ENCODE results near the gene ANGPTL2. TPM values are rescaled to one million over a fixed set of nuclear protein-coding genes. Genes with fewer than 3 reads are reported as not detected.

The ANGPTL2 gene
- polyA plus RNA-seq, 1 of the 3 experiments (the other 2 are of a cell fraction): 12.3 TPM

DNA sequence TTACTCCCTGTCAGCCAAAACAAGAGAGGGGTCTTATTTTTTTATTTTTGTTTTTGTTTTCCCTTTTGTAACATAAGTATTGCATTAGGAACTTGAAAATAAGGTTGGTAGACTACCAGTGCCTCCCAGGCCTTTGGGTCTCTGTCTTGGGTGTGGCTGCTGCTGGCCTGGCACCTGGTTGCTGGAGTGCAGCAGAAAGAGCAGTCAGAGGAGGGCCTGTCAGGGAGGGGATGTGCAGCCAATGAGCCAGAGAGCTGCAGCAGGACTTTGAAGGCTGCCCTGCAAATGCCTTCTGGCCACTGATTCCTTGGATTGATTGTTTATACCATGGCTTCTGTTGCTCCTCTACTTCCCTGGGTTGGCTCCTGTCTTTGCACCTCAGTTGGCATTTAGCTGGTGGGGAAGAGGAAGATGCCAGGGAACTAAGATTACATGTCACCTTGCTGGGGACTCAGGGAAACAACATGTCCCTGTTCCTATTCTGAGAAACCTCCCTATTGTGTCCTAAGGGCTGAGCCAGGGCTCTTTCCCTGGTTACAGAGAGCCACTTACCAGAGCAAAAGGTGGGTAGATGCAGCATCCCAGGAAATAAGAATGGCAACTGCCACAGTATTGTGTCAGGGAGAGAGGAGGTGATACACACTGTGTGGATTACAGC lies 66.6 kb downstream of the ANGPTL2 start (continued):
- TF ChIP-seq, protein P1, sequence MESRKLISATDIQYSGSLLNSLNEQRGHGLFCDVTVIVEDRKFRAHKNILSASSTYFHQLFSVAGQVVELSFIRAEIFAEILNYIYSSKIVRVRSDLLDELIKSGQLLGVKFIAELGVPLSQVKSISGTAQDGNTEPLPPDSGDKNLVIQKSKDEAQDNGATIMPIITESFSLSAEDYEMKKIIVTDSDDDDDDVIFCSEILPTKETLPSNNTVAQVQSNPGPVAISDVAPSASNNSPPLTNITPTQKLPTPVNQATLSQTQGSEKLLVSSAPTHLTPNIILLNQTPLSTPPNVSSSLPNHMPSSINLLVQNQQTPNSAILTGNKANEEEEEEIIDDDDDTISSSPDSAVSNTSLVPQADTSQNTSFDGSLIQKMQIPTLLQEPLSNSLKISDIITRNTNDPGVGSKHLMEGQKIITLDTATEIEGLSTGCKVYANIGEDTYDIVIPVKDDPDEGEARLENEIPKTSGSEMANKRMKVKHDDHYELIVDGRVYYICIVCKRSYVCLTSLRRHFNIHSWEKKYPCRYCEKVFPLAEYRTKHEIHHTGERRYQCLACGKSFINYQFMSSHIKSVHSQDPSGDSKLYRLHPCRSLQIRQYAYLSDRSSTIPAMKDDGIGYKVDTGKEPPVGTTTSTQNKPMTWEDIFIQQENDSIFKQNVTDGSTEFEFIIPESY (IDR thresholded peaks at IDR 0.05; ENCODE audit: borderline replicate concordance, low read depth): no peak
- TF ChIP-seq EZH2phosphoT487 (IDR thresholded peaks at IDR 0.05; ENCODE audit: borderline replicate concordance, low read depth) (no peak), FOXJ3 (CRISPR knock-in tag; IDR thresholded peaks at IDR 0.05) (no peak), SMC3 (IDR thresholded peaks at IDR 0.05; ENCODE audit: low read depth, low read length) (no peak), MEF2A (IDR thresholded peaks at IDR 0.05; ENCODE audit: borderline replicate concordance, low read depth) (no peak)
- TF ChIP-seq, protein P2, sequence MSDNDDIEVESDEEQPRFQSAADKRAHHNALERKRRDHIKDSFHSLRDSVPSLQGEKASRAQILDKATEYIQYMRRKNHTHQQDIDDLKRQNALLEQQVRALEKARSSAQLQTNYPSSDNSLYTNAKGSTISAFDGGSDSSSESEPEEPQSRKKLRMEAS (IDR thresholded peaks at IDR 0.05; ENCODE audit: low read depth): no peak

DNA sequence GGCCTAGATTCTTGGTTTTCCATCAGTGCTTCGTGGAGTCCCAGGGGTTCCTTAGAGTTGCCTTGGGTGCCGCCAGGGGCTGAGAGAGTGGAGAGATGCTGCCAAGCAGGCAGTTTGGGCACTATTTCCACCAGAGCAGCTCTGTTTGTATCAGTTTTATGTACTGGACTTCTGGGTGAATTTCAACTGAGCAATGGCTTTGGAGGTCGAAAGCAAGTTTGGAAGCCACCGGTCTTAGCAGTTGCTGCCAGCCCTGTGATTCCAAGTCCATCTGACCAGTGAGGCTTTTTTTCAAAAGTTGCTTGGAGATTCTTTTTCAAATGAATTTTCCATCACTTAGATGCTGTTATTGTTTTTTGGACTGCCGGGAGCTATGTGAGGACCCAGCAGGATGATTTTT lies 68.5 kb downstream of the ANGPTL2 start:
- TF ChIP-seq JUND (IDR thresholded peaks at IDR 0.05): no peak
- TF ChIP-seq GABPA (IDR thresholded peaks at IDR 0.05; ENCODE audit: low read depth): no peak
- no peak for TF ChIP-seq RFX5 (IDR thresholded peaks at IDR 0.05; ENCODE audit: low read length)
- TF ChIP-seq GATA2 (CRISPR knock-in tag; IDR thresholded peaks at IDR 0.05): no peak
- TF ChIP-seq YY1 (IDR thresholded peaks at IDR 0.05; ENCODE audit: low read depth): no peak
- Histone ChIP-seq H3K4me3 (ENCODE audit: low read depth in 2 of 2, low read length in 1 of 2) (no peak overlapping the region), H3K9me3 (no peaks in the 10 kb centered on the region), H3K9me2 (no peaks in the 10 kb centered on the region), H3F3A (replicated peaks; ENCODE audit: insufficient read depth) (no peaks in the 10 kb centered on the region), H3K9ac (no peak overlapping the region), H3K4me1 (ENCODE audit: control insufficient read depth in 1 of 2, insufficient read depth in 2 of 2, low read depth in 1 of 2, low read length in 1 of 2) (peaks cover 7 to 9% of the 10 kb centered on the region in 2 experiments; a peak in 2 of 4 replicates), H3K36me3 (replicated peaks in 1 of 2; ENCODE audit: control insufficient read depth in 1 of 2, insufficient read depth in 2 of 2, low read length in 1 of 2) (no peaks in the 10 kb centered on the region), H3K27me3 (ENCODE audit: insufficient read depth) (no peaks in the 10 kb centered on the region), H2AFZ (ENCODE audit: low read depth) (no peak overlapping the region), H3K4me2 (no peak overlapping the region), H3K79me2 (ENCODE audit: insufficient read depth) (no peaks in the 10 kb centered on the region), H3K27ac (ENCODE audit: low read depth in 2 of 2, low read length in 1 of 2) (no peak overlapping the region), H4K20me1 (ENCODE audit: insufficient read depth) (no peaks in the 10 kb centered on the region)
- ChIA-PET CTCF (interaction anchor here (0.8 to 1.2 kb wide), 2 partner anchors 16 to 141 kb away, joined by 3 read pairs; no protein-coding TSS in a partner anchor), POLR2A (no interaction called here)
- DNase-seq: no peak
- WGBS (ENCODE audit: low lambda C conversion rate): over 99% methylated on average over 5 of the region's 5 CpGs

DNA sequence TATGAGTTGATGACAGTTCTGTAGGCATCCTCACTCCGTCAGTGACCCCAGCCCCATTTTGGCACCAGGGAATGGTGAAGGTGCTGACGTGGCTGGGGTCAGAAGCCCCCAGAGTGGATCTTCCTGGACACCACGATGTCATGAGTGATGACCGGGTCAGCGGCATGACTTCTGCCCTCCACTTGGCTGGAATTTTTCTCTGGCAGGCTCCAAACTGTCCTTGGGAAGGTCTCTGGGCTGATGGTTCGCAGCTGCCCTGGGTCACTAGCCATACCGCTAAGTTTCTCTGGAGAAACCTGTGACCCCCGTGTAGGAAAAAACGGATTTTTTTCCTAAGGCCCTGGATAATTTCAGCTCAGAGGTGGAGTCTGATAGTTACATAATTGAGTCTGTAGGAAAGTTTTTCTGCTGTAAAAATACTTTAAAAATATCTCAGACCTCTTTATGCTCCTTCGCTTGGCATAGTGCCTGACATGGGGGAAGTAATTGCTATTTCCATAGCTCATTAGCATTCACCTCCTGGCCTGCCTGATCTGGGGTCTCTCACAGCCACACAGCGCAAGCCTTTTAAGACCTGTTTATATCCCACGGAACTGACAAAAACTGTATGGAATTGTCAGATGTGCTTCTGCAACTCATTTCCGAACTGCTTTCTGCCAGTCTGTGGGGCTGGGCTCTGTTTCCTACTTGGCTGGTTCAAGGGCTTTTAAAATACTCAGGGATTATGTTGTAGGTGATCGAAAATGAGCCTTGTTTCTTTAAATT lies 69.2 kb downstream of the ANGPTL2 start:
- no peaks in the 10 kb centered on the region for H3K9me3 ChIP-seq
- no peak overlapping the region for H3K4me2 ChIP-seq
- H4K20me1 ChIP-seq (ENCODE audit: insufficient read depth): no peaks in the 10 kb centered on the region
- no peak overlapping the region; a peak in 1 of 4 replicates for H3K27ac ChIP-seq (ENCODE audit: low read depth in 2 of 2, low read length in 1 of 2)
- ChIA-PET CTCF (interaction anchor here (0.8 to 1.2 kb wide), 2 partner anchors 15 to 142 kb away, joined by 3 read pairs; no protein-coding TSS in a partner anchor), POLR2A (no interaction called here)
- no peak overlapping the region for H3K9ac ChIP-seq
- peaks cover 6 to 13% of the 10 kb centered on the region in 2 experiments; a peak in 2 of 4 replicates for H3K4me1 ChIP-seq (ENCODE audit: control insufficient read depth in 1 of 2, insufficient read depth in 2 of 2, low read depth in 1 of 2, low read length in 1 of 2)
- H3K27me3 ChIP-seq (ENCODE audit: insufficient read depth): no peaks in the 10 kb centered on the region
- no peaks in the 10 kb centered on the region for H3F3A ChIP-seq (replicated peaks; ENCODE audit: insufficient read depth)
- no peaks in the 10 kb centered on the region for H3K36me3 ChIP-seq (replicated peaks in 1 of 2; ENCODE audit: control insufficient read depth in 1 of 2, insufficient read depth in 2 of 2, low read length in 1 of 2)
- WGBS (ENCODE audit: low lambda C conversion rate): 85% methylated on average over 14 of the region's 14 CpGs
- no peaks in the 10 kb centered on the region for H3K9me2 ChIP-seq
- no peaks in the 10 kb centered on the region for H3K79me2 ChIP-seq (ENCODE audit: insufficient read depth)
- no peak overlapping the region for H3K4me3 ChIP-seq (ENCODE audit: low read depth in 2 of 2, low read length in 1 of 2)
- H2AFZ ChIP-seq (ENCODE audit: low read depth): no peak overlapping the region
- no peak for DNase-seq
- TF ChIP-seq RFX5 (IDR thresholded peaks at IDR 0.05; ENCODE audit: low read length) (no peak), MEF2A (IDR thresholded peaks at IDR 0.05; ENCODE audit: borderline replicate concordance, low read depth) (no peak), TEAD4 (IDR thresholded peaks at IDR 0.05; ENCODE audit: borderline replicate concordance, insufficient read depth) (no peak), NRF1 (IDR thresholded peaks at IDR 0.05; ENCODE audit: low read depth, low read length) (no peak), NFIC (IDR thresholded peaks at IDR 0.05; ENCODE audit: borderline replicate concordance) (no peak), FOXM1 (IDR thresholded peaks at IDR 0.05; ENCODE audit: low read depth) (no peak)
- TF ChIP-seq, protein P3, sequence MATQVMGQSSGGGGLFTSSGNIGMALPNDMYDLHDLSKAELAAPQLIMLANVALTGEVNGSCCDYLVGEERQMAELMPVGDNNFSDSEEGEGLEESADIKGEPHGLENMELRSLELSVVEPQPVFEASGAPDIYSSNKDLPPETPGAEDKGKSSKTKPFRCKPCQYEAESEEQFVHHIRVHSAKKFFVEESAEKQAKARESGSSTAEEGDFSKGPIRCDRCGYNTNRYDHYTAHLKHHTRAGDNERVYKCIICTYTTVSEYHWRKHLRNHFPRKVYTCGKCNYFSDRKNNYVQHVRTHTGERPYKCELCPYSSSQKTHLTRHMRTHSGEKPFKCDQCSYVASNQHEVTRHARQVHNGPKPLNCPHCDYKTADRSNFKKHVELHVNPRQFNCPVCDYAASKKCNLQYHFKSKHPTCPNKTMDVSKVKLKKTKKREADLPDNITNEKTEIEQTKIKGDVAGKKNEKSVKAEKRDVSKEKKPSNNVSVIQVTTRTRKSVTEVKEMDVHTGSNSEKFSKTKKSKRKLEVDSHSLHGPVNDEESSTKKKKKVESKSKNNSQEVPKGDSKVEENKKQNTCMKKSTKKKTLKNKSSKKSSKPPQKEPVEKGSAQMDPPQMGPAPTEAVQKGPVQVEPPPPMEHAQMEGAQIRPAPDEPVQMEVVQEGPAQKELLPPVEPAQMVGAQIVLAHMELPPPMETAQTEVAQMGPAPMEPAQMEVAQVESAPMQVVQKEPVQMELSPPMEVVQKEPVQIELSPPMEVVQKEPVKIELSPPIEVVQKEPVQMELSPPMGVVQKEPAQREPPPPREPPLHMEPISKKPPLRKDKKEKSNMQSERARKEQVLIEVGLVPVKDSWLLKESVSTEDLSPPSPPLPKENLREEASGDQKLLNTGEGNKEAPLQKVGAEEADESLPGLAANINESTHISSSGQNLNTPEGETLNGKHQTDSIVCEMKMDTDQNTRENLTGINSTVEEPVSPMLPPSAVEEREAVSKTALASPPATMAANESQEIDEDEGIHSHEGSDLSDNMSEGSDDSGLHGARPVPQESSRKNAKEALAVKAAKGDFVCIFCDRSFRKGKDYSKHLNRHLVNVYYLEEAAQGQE (IDR thresholded peaks at IDR 0.05; ENCODE audit: low read depth, low read length): no peak
- TF ChIP-seq, protein P4, sequence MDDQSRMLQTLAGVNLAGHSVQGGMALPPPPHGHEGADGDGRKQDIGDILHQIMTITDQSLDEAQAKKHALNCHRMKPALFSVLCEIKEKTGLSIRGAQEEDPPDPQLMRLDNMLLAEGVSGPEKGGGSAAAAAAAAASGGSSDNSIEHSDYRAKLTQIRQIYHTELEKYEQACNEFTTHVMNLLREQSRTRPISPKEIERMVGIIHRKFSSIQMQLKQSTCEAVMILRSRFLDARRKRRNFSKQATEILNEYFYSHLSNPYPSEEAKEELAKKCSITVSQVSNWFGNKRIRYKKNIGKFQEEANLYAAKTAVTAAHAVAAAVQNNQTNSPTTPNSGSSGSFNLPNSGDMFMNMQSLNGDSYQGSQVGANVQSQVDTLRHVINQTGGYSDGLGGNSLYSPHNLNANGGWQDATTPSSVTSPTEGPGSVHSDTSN (IDR thresholded peaks at IDR 0.05): no peak

Data from SK-N-SH (cell line).